Measurements from ENCODE around the gene SDHAF1.

DNA sequence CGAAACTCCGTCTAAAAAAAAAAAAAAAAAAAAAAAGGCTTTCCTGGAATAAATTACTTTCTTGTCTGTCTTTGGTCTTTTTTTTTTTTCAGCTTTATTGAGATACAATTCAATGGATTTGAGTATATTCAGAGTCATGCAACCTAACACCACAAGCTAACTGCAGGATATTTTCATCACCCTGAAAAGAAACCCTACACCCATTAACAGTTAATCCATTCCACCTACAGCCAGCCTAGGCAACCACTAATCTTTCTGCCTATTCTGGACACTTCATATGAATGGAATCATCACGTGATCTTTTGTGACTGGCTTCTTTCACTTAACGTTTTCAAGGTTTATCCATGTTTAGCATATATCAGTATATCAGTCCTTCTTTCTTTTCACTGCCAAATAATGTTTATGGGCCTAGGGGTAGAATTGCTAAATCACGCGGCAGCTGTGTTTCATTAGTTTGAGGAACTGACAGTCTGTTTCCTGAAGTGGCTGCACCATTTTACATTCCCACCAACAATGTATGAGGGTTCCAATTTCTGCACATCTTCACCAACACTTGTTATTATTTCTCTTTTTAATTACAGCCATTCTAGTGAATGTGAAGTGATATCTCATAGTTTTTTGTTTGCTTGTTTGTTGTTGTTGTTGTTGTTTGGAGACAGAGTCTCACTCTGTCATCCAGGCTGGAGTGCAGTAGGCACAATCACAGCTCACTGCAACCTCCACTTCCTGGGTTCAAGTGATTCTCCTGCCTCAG is 38.9 kb upstream of the SDHAF1 start:
- TF ChIP-seq, protein P1, sequence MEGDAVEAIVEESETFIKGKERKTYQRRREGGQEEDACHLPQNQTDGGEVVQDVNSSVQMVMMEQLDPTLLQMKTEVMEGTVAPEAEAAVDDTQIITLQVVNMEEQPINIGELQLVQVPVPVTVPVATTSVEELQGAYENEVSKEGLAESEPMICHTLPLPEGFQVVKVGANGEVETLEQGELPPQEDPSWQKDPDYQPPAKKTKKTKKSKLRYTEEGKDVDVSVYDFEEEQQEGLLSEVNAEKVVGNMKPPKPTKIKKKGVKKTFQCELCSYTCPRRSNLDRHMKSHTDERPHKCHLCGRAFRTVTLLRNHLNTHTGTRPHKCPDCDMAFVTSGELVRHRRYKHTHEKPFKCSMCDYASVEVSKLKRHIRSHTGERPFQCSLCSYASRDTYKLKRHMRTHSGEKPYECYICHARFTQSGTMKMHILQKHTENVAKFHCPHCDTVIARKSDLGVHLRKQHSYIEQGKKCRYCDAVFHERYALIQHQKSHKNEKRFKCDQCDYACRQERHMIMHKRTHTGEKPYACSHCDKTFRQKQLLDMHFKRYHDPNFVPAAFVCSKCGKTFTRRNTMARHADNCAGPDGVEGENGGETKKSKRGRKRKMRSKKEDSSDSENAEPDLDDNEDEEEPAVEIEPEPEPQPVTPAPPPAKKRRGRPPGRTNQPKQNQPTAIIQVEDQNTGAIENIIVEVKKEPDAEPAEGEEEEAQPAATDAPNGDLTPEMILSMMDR (IDR thresholded peaks at IDR 0.05; ENCODE audit: low read length) = no peak
- TF ChIP-seq EZH2 (IDR thresholded peaks at IDR 0.05; ENCODE audit: borderline replicate concordance, low read length) = no peak
